IMR-90 (cell line): ENCODE results near the gene CCNI. TPM values are rescaled to one million over a fixed set of nuclear protein-coding genes. Genes with fewer than 3 reads are reported as not detected.

Source experiments
- ATAC-seq: fragments of 200-7000 bp; cut with Tn5 transposase; 2 replicates; pipeline ENCODE4 v1.9.1; 2020; ENCODE audit warnings: low read depth, mild to moderate bottlenecking, moderate library complexity
- BruUV-seq: library from RNA; stranded (reverse); fragments of 400-500 nt; replicated peaks from 2 replicates; lab custom pipeline; 2021; lab: Mats Ljungman, UMichigan
- CTCF ChIA-PET: fragments of 300-600 bp; formaldehyde crosslinking; extraction: SDS; loops from one replicate; lab custom pipeline; 2021; ENCODE audit warnings: antibody characterized with exemption; lab: Yijun Ruan, JAX
- POLR2A ChIA-PET: fragments of 300-600 bp; sonication (Branson Sonifier 250); formaldehyde crosslinking; loops from one replicate; lab custom pipeline; 2022; ENCODE audit warnings: antibody characterized with exemption; ENCODE audit not compliant: unreplicated experiment; lab: Charles Lee
- DNase-seq: peaks from one replicate; pipeline ENCODE4 v3.0.0; 2013
- H2AFZ ChIP-seq: replicated peaks from 2 replicates; pipeline ENCODE3; 2013; ENCODE audit warnings: low read length, mild to moderate bottlenecking; ENCODE audit not compliant: poor library complexity
- H2AK5ac ChIP-seq: 2 replicates; pipeline ENCODE4 v1.6.1; 2013; ENCODE audit warnings: low read depth, low read length, inconsistent platforms
- H2AK9ac ChIP-seq: replicated peaks from 2 replicates; pipeline ENCODE3; 2013; ENCODE audit warnings: mild to moderate bottlenecking, low read depth, low read length, moderate library complexity; ENCODE audit not compliant: poor library complexity
- H2BK120ac ChIP-seq: 2 replicates; pipeline ENCODE4 v1.6.1; 2013; ENCODE audit warnings: low read depth, low read length, inconsistent platforms
- H2BK15ac ChIP-seq: 3 replicates; pipeline ENCODE4 v1.6.1; 2013; ENCODE audit warnings: low read depth, low read length, inconsistent platforms
- H2BK20ac ChIP-seq: 2 replicates; pipeline ENCODE4 v1.6.1; 2013; ENCODE audit warnings: low read depth, mild to moderate bottlenecking, inconsistent platforms, low read length, moderate library complexity
- H2BK5ac ChIP-seq: 2 replicates; pipeline ENCODE4 v1.6.1; 2013; ENCODE audit warnings: mild to moderate bottlenecking, low read depth, low read length, inconsistent platforms; ENCODE audit not compliant: poor library complexity, severe bottlenecking
- H3K14ac ChIP-seq: replicated peaks from 2 replicates; pipeline ENCODE4 v1.6.1; 2013; ENCODE audit warnings: low read depth, low read length, inconsistent platforms
- H3K18ac ChIP-seq: 2 replicates; pipeline ENCODE4 v1.6.1; 2013; ENCODE audit warnings: low read depth, low read length, control low read depth
- H3K23ac ChIP-seq: 2 replicates; pipeline ENCODE4 v1.6.1; 2013; ENCODE audit warnings: low read depth, low read length, inconsistent platforms
- H3K27ac ChIP-seq: 2 replicates; pipeline ENCODE4 v1.5.1; 2013; ENCODE audit warnings: mild to moderate bottlenecking, control low read depth, low read length; ENCODE audit not compliant: insufficient read depth
- H3K27me3 ChIP-seq: 2 replicates; pipeline ENCODE4 v1.6.1; 2013; ENCODE audit warnings: low read length; ENCODE audit not compliant: control insufficient read depth, insufficient read depth
- H3K36me3 ChIP-seq: 2 replicates; pipeline ENCODE4 v1.6.1; 2013; ENCODE audit warnings: low read length, mixed read lengths; ENCODE audit not compliant: control insufficient read depth, insufficient read depth
- H3K4ac ChIP-seq: 2 replicates; pipeline ENCODE4 v1.6.1; 2013; ENCODE audit warnings: low read depth, low read length, inconsistent platforms
- H3K4me1 ChIP-seq: 2 replicates; pipeline ENCODE4 v1.6.1; 2013; ENCODE audit warnings: low read length, mixed read lengths; ENCODE audit not compliant: control insufficient read depth, insufficient read depth
- H3K4me2 ChIP-seq: 2 replicates; pipeline ENCODE4 v1.6.1; 2013; ENCODE audit warnings: low read depth, mild to moderate bottlenecking, control low read depth, low read length, moderate library complexity
- H3K4me3 ChIP-seq: 2 replicates; pipeline ENCODE4 v1.5.1; 2013; ENCODE audit warnings: low read depth, mild to moderate bottlenecking, control low read depth, low read length, moderate library complexity; ENCODE audit not compliant: insufficient read depth
- H3K56ac ChIP-seq: 2 replicates; pipeline ENCODE4 v1.6.1; 2013; ENCODE audit warnings: low read length, inconsistent platforms; ENCODE audit not compliant: insufficient read depth; ENCODE audit errors: extremely low read depth
- H3K79me1 ChIP-seq, 2 experiments: 2 replicates each; pipeline ENCODE4 v1.6.1; 2013; ENCODE audit warnings: low read length in 2 of 2, inconsistent platforms in 1 of 2, low read depth in 1 of 2
- H3K9ac ChIP-seq: 2 replicates; pipeline ENCODE4 v1.6.1; 2013; ENCODE audit warnings: low read depth, low read length, control low read depth
- H3K9me1 ChIP-seq: 2 replicates; pipeline ENCODE4 v1.6.1; 2013; ENCODE audit warnings: low read length, inconsistent platforms; ENCODE audit not compliant: insufficient read depth
- H3K9me3 ChIP-seq: 2 replicates; pipeline ENCODE4 v1.6.1; 2013; ENCODE audit warnings: low read length; ENCODE audit not compliant: control insufficient read depth, insufficient read depth
- H4K20me1 ChIP-seq: 2 replicates; pipeline ENCODE4 v1.6.1; 2013; ENCODE audit warnings: low read length, inconsistent platforms; ENCODE audit not compliant: insufficient read depth
- H4K5ac ChIP-seq: 2 replicates; pipeline ENCODE4 v1.6.1; 2013; ENCODE audit warnings: mild to moderate bottlenecking, low read depth, low read length, control low read depth
- H4K8ac ChIP-seq, 2 experiments: 2 replicates each; pipeline ENCODE4 v1.6.1; 2013; ENCODE audit warnings: low read depth in 2 of 2, low read length in 2 of 2, control low read depth in 1 of 2, inconsistent platforms in 1 of 2
- H4K91ac ChIP-seq: 2 replicates; pipeline ENCODE4 v1.6.1; 2013; ENCODE audit warnings: low read depth, low read length, inconsistent platforms; ENCODE audit not compliant: insufficient read depth
- BHLHE40 ChIP-seq: fragments of 150-350 bp; IDR thresholded peaks from 2 replicates; pipeline ENCODE4 v1.6.1; 2016; ENCODE audit warnings: mild to moderate bottlenecking, low read depth, low read length
- CEBPB ChIP-seq: IDR thresholded peaks from 2 replicates; pipeline ENCODE4 v1.6.1; 2012; ENCODE audit warnings: low read depth, low read length, improper control_type of control experiment
- CHD1 ChIP-seq: IDR thresholded peaks from 2 replicates; pipeline ENCODE4 v1.6.1; 2012; ENCODE audit warnings: low read depth, low read length, improper control_type of control experiment
- FOS ChIP-seq: fragments of 150-350 bp; IDR thresholded peaks from 2 replicates; pipeline ENCODE4 v1.6.1; 2016; ENCODE audit warnings: low read depth, low read length
- MAZ ChIP-seq: IDR thresholded peaks from 2 replicates; pipeline ENCODE4 v1.6.1; 2012; ENCODE audit warnings: low read depth, mild to moderate bottlenecking, low read length, improper control_type of control experiment, moderate library complexity, borderline replicate concordance
- MXI1 ChIP-seq: IDR thresholded peaks from 2 replicates; pipeline ENCODE4 v1.6.1; 2012; ENCODE audit warnings: low read depth, mild to moderate bottlenecking, low read length, moderate library complexity, borderline replicate concordance
- RAD21 ChIP-seq: IDR thresholded peaks from 2 replicates; pipeline ENCODE4 v1.6.1; 2012; ENCODE audit warnings: low read length, improper control_type of control experiment
- RCOR1 ChIP-seq: IDR thresholded peaks from 2 replicates; pipeline ENCODE4 v1.6.1; 2012; ENCODE audit warnings: mild to moderate bottlenecking, low read length, improper control_type of control experiment; ENCODE audit not compliant: insufficient replicate concordance
- SMC3 ChIP-seq: fragments of 150-350 bp; IDR thresholded peaks from 2 replicates; pipeline ENCODE4 v1.6.1; 2016; ENCODE audit warnings: low read depth, mild to moderate bottlenecking, antibody characterized with exemption, low read length, moderate library complexity
- WGBS, 2 experiments: methylation state at CpG; one replicate each; pipeline versions ENCODE4 v1.1.5 to v1.1.7; 2013; ENCODE audit warnings: missing lambda C conversion rate in 2 of 2; ENCODE audit not compliant: insufficient read length in 1 of 2; ENCODE audit errors: extremely low coverage in 2 of 2; 5-methylcytosine and 5-hydroxymethylcytosine counted together
- dilution Hi-C: fragments of 300-500 bp; cut with HindIII; formaldehyde crosslinking; loops from one replicate; pipeline ENCODE4 v1.14.3; 2018; ENCODE audit warnings: low sequenced_read_pairs; ENCODE audit not compliant: unreplicated experiment
- in situ Hi-C: fragments of 300-500 bp; cut with MboI; formaldehyde crosslinking; loops from 3 replicates; pipeline ENCODE4 v1.14.3; 2019; ENCODE audit warnings: low sequenced_read_pairs, inconsistent platforms, mixed read lengths
- intact Hi-C: fragments of 100-400 bp; cut with micrococcal nuclease; formaldehyde crosslinking; loops from 2 replicates; pipeline ENCODE4 v1.10.0; 2022
- polyA plus RNA-seq, 3 experiments: library from polyadenylated mRNA; depleted of rRNA; stranded (reverse); fragments of >200 nt; gene quantifications; 2 replicates each; pipeline ENCODE4 v1.2.3, GENCODE V29; 2012; ENCODE audit warnings: low replicate concordance in 1 of 3
- total RNA-seq: library from RNA; depleted of rRNA; stranded (reverse); fragments of >200 nt; gene quantifications from 2 replicates; pipeline ENCODE4 v1.2.3, GENCODE V29; 2012
- TF ChIP-seq, protein P1 (sequence below): conservative IDR thresholded peaks from 2 replicates; pipeline ENCODE4 v1.5.1; 2012; ENCODE audit warnings: mild to moderate bottlenecking, low read depth, low read length, improper control_type of control experiment
- TF ChIP-seq, protein P2 (sequence below): fragments of 150-350 bp; IDR thresholded peaks from 2 replicates; pipeline ENCODE4 v1.6.1; 2016; ENCODE audit warnings: low read depth, mild to moderate bottlenecking, low read length, moderate library complexity, borderline replicate concordance

Gene CCNI
- total and polyA plus RNA-seq, 2 of the 4 experiments (the other 2 are of a cell fraction): 70.1 to 100 TPM

DNA sequence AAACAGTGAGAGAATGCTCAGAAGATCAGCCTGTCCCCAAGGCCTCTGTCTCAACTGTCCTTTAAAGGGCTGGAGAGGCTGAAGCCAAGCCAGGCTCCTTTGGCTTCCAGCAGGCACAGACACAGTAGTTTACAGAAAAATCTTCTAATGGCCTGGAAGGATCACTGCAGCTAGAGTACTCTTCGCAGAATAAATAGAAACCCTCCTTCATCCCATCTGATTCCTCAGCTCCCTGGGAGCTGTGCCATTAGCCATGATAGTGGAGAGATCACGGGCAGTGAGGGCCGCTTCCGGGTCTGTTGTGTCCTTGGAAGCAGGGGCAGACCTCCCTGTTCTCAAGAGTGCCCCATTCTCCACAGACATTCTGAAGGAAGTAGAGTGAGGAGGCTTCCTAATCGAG, 63.1 kb downstream of the CCNI start:
- TF ChIP-seq FOS: no peak
- TF ChIP-seq SMC3: no peak
- TF ChIP-seq RCOR1: no peak
- no peak for TF ChIP-seq BHLHE40
- no peak for TF ChIP-seq CEBPB
- TF ChIP-seq, protein P1, sequence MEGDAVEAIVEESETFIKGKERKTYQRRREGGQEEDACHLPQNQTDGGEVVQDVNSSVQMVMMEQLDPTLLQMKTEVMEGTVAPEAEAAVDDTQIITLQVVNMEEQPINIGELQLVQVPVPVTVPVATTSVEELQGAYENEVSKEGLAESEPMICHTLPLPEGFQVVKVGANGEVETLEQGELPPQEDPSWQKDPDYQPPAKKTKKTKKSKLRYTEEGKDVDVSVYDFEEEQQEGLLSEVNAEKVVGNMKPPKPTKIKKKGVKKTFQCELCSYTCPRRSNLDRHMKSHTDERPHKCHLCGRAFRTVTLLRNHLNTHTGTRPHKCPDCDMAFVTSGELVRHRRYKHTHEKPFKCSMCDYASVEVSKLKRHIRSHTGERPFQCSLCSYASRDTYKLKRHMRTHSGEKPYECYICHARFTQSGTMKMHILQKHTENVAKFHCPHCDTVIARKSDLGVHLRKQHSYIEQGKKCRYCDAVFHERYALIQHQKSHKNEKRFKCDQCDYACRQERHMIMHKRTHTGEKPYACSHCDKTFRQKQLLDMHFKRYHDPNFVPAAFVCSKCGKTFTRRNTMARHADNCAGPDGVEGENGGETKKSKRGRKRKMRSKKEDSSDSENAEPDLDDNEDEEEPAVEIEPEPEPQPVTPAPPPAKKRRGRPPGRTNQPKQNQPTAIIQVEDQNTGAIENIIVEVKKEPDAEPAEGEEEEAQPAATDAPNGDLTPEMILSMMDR: no peak
- no peak for TF ChIP-seq CHD1
- no peak for TF ChIP-seq MXI1
- no peak for TF ChIP-seq MAZ
- TF ChIP-seq, protein P2, sequence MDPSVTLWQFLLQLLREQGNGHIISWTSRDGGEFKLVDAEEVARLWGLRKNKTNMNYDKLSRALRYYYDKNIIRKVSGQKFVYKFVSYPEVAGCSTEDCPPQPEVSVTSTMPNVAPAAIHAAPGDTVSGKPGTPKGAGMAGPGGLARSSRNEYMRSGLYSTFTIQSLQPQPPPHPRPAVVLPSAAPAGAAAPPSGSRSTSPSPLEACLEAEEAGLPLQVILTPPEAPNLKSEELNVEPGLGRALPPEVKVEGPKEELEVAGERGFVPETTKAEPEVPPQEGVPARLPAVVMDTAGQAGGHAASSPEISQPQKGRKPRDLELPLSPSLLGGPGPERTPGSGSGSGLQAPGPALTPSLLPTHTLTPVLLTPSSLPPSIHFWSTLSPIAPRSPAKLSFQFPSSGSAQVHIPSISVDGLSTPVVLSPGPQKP: no peak
- no peak for TF ChIP-seq RAD21
- Histone ChIP-seq H3K9me1 (peaks cover 20% of the 10 kb centered on the region), H3K36me3 (peaks cover 37% of the 10 kb centered on the region), H4K20me1 (peaks cover 12% of the 10 kb centered on the region; the same call in 1 of the 2 replicates), H2AFZ (no peak overlapping the region), H2BK15ac (0 out of 3 replicates have a peak overlapping the region, but pooled peaks have one; percentile 5), H3K14ac (peak overlapping the region; percentile 33; the same call in 1 of the 2 replicates), H3K56ac (no peak overlapping the region), H2AK9ac (no peak overlapping the region), H3K4me1 (peaks cover 19% of the 10 kb centered on the region), H3K18ac (peak overlapping the region; percentile 62; the same call in 1 of the 2 replicates), H3K9me3 (no peaks in the 10 kb centered on the region), H4K8ac (peak overlapping the region in 1 of 2 experiments; percentile 47; a peak in 2 of 4 replicates), H3K27ac (peak overlapping the region; percentile 24; the same call in 1 of the 2 replicates), H3K4me3 (no peak overlapping the region), H4K91ac (no peak overlapping the region), H3K79me1 (peaks cover 36 to 71% of the 10 kb centered on the region in 2 experiments), H2BK120ac (peak overlapping the region; percentile 10; the same call in 1 of the 2 replicates), H3K4ac (peak overlapping the region; percentile 42; the same call in 1 of the 2 replicates), H3K27me3 (no peaks in the 10 kb centered on the region), H4K5ac (peak overlapping the region; percentile 49; the same call in 1 of the 2 replicates), H3K23ac (peak overlapping the region; percentile 22; the same call in 1 of the 2 replicates), H3K4me2 (no peak overlapping the region), H3K9ac (0 out of 2 replicates have a peak overlapping the region, but pooled peaks have one; percentile 18), H2AK5ac (no peak overlapping the region), H2BK20ac (no peak overlapping the region), H2BK5ac (peak overlapping the region; percentile 2)
- no CpG with 5 or more reads among the region's 5 CpGs for WGBS, 2 experiments
- in situ Hi-C loops: no loop called here
- POLR2A ChIA-PET: interaction anchor here (0.6 kb wide), 1 partner anchor 61 kb away, joined by 11 read pairs; no protein-coding TSS in a partner anchor
- BruUV-seq: no TSS peak
- ATAC-seq (no peak), DNase-seq (no peak)
- dilution Hi-C loops: no loop called here
- CTCF ChIA-PET: interaction anchor here (1.0 kb wide), 1 partner anchor 31 kb away, joined by 6 read pairs; no protein-coding TSS in a partner anchor
- intact Hi-C loops: no loop called here
